ENCODE measurements around the gene GPRC5B.

GPRC5B gene

GRCh38 chr16:19837331-19837980, 47.2 kb downstream of the GPRC5B start:
- no peak for DNase-seq (ENCODE audit: low read depth)
- no peak for TF ChIP-seq CTCF (IDR thresholded peaks at IDR 0.05; ENCODE audit: control insufficient read depth, insufficient read depth, low read depth, low read length, missing control alignments)
- no peak overlapping the region for H3K4me3 ChIP-seq (ENCODE audit: control insufficient read depth, low read depth, low read length)

- DNase-seq (ENCODE audit: low read depth): no peak
These were observed 48.7 kb downstream of the GPRC5B start for GRCh38 chr16:19835968-19836421.

GRCh38 chr16:19835196-19835595, 49.5 kb downstream of the GPRC5B start:
- H3K4me3 ChIP-seq (ENCODE audit: control insufficient read depth, low read depth, low read length): no peak overlapping the region
- DNase-seq (ENCODE audit: low read depth): no peak
- no peak for TF ChIP-seq CTCF (IDR thresholded peaks at IDR 0.05; ENCODE audit: control insufficient read depth, insufficient read depth, low read depth, low read length, missing control alignments)

More at GRCh38 chr16:19835968-19836421, 48.7 kb downstream of the GPRC5B start:
- TF ChIP-seq CTCF (IDR thresholded peaks at IDR 0.05; ENCODE audit: control insufficient read depth, insufficient read depth, low read depth, low read length, missing control alignments): no peak
- no peak overlapping the region for H3K4me3 ChIP-seq (ENCODE audit: control insufficient read depth, low read depth, low read length)

- H3K4me3 ChIP-seq (ENCODE audit: control insufficient read depth, low read depth, low read length): no peak overlapping the region
- no peak for DNase-seq (ENCODE audit: low read depth)
- no peak for TF ChIP-seq CTCF (IDR thresholded peaks at IDR 0.05; ENCODE audit: control insufficient read depth, insufficient read depth, low read depth, low read length, missing control alignments)
These were observed 51.1 kb downstream of the GPRC5B start for GRCh38 chr16:19833581-19833980.

GRCh38 chr16:19833176-19833575, 51.5 kb downstream of the GPRC5B start:
- no peak for DNase-seq (ENCODE audit: low read depth)
- no peak for TF ChIP-seq CTCF (IDR thresholded peaks at IDR 0.05; ENCODE audit: control insufficient read depth, insufficient read depth, low read depth, low read length, missing control alignments)
- no peak overlapping the region for H3K4me3 ChIP-seq (ENCODE audit: control insufficient read depth, low read depth, low read length)

GRCh38 chr16:19831678-19832077, 53.0 kb downstream of the GPRC5B start:
- TF ChIP-seq CTCF (IDR thresholded peaks at IDR 0.05; ENCODE audit: control insufficient read depth, insufficient read depth, low read depth, low read length, missing control alignments): no peak
- H3K4me3 ChIP-seq (ENCODE audit: control insufficient read depth, low read depth, low read length): no peak overlapping the region
- DNase-seq (ENCODE audit: low read depth): no peak
